HL-60 (cell line): ENCODE results near the gene CERS2.

ENCODE experiments used
- DNase-seq, 2 experiments: peaks; one replicate each; pipeline ENCODE4 v3.0.0-alpha.2; 2010 to 2020; ENCODE audit warnings: low read depth in 1 of 2, low spot score in 1 of 2
- H3K27ac ChIP-seq: fragments of 250-450 bp; sonication (Bioruptor Pico); replicated peaks from 2 replicates; pipeline ENCODE4 v1.5.1; 2020; ENCODE audit warnings: mild to moderate bottlenecking, moderate library complexity
- H3K27me3 ChIP-seq: fragments of 250-450 bp; sonication (Bioruptor Pico); 2 replicates; pipeline ENCODE4 v1.5.1; 2021; ENCODE audit warnings: mild to moderate bottlenecking, moderate library complexity; ENCODE audit not compliant: insufficient read depth, poor library complexity, severe bottlenecking
- H3K4me3 ChIP-seq: replicated peaks from 2 replicates; pipeline ENCODE4 v1.5.1; 2011; ENCODE audit warnings: mild to moderate bottlenecking, control low read depth, low read length; ENCODE audit not compliant: insufficient read depth
- CTCF ChIP-seq: IDR thresholded peaks from one replicate; pipeline ENCODE4 v1.5.1; 2011; ENCODE audit warnings: low read length, control low read depth, inconsistent platforms; ENCODE audit not compliant: insufficient read depth
- GABPA ChIP-seq: IDR thresholded peaks from 2 replicates; pipeline ENCODE4 v1.6.1; 2012; ENCODE audit warnings: low read depth
- POLR2AphosphoS5 ChIP-seq: IDR thresholded peaks from 2 replicates; pipeline ENCODE4 v1.6.1; 2012; ENCODE audit warnings: low read depth
- REST ChIP-seq: IDR thresholded peaks from 2 replicates; pipeline ENCODE4 v1.6.1; 2012; ENCODE audit warnings: low read depth; ENCODE audit not compliant: insufficient replicate concordance
- SPI1 ChIP-seq: IDR thresholded peaks from 2 replicates; pipeline ENCODE4 v1.6.1; 2012; ENCODE audit warnings: low read depth, mild to moderate bottlenecking, borderline replicate concordance

Gene CERS2

GRCh38 chr1:150966011-150966410, 8.6 kb downstream of the CERS2 start:
- TF ChIP-seq SPI1: no peak
- no peak for TF ChIP-seq POLR2AphosphoS5
- TF ChIP-seq REST: no peak
- no peak for TF ChIP-seq GABPA
- no peak for TF ChIP-seq CTCF
- no peak overlapping the region for H3K27ac ChIP-seq
- H3K4me3 ChIP-seq: no peak overlapping the region
- no peaks in the 10 kb centered on the region for H3K27me3 ChIP-seq
- no peak for DNase-seq

GRCh38 chr1:150965605-150966004, 9.0 kb downstream of the CERS2 start:
- DNase-seq: no peak
- Histone ChIP-seq H3K27ac (no peak overlapping the region), H3K27me3 (no peaks in the 10 kb centered on the region), H3K4me3 (no peak overlapping the region)
- TF ChIP-seq CTCF: no peak
- TF ChIP-seq GABPA: no peak
- no peak for TF ChIP-seq POLR2AphosphoS5
- no peak for TF ChIP-seq SPI1
- no peak for TF ChIP-seq REST

GRCh38 chr1:150964164-150964489, 10.5 kb downstream of the CERS2 start:
- TF ChIP-seq REST (no peak), GABPA (no peak), CTCF (no peak), POLR2AphosphoS5 (no peak; the same call in 1 of the 2 replicates), SPI1 (no peak)
- Histone ChIP-seq H3K27me3 (no peaks in the 10 kb centered on the region), H3K4me3 (no peak overlapping the region), H3K27ac (no peak overlapping the region)
- DNase-seq: no peak
